Measurements from ENCODE around the gene STK38.

- TF ChIP-seq CTCF (IDR thresholded peaks at IDR 0.05; ENCODE audit: borderline replicate concordance, extremely low read depth, low read length, poor library complexity, severe bottlenecking), result no peak
- no peak for TF ChIP-seq EZH2 (IDR thresholded peaks at IDR 0.05; ENCODE audit: borderline replicate concordance, low read depth, low read length, severe bottlenecking)
These were observed 91.7 kb downstream of the STK38 start for GRCh38 chr6:36455486-36456027.
